ENCODE data around the gene PLEKHH1.

Gene PLEKHH1

DNA sequence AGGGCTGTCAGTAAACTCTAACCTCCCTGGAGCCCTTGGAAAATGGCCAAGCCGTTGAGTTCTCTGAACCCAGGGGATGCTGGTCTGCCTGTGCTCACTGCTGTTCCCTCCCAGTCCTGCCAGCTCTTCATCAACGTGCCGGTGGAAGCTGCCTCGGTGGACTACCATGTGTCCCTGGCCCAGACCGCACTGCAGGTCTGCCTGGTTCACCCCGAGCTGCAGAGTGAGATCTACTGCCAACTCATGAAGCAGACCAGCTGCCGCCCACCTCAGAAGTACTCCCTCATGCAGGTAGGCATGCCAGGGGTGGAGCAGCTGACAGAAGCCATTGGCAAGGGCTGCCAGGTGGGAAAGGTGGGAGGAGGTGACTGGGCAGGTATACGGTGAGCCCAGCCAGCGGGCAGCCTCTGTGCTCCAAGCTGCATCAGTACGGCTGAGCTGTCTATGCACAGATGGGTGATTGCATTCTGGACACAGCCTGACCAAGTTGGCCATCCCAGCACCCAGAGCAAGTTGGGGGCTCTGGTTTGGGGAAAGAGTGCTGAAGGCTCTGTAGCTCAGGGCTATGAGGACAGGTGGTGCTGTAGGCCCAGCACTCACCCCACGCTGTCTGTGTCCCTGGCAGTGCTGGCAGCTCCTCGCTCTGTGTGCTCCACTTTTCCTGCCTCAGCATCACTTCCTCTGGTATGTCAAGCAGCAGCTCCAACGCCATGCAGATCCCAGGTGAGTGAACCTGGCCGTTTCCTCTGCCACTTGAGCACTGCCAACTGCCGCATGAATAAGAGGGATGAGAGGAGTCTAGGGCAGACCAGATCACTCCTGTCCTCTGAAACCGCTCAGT, 45.0 kb downstream of the PLEKHH1 start:
- no peaks in the 10 kb centered on the region for H3K36me3 ChIP-seq
- H3K4me2 ChIP-seq: no peak overlapping the region
- H4K20me1 ChIP-seq: no peaks in the 10 kb centered on the region
- no peaks in the 10 kb centered on the region for H3K27me3 ChIP-seq
- H3K4me1 ChIP-seq: peaks cover 0 to 21% (median 0%) of the 10 kb centered on the region in 10 experiments; a peak in 6 of 20 replicates
- no peak overlapping the region for H3K9ac ChIP-seq
- H3K9me3 ChIP-seq (replicated peaks in 1 of 11): no peaks in the 10 kb centered on the region
- H3K4me3 ChIP-seq: no peak overlapping the region
- TF ChIP-seq Cebpa-rat (IDR thresholded peaks at IDR 0.05): no peak
- no peak overlapping the region for H3K27ac ChIP-seq

- H3K27ac ChIP-seq: no peak overlapping the region
- no peak overlapping the region for H3K4me2 ChIP-seq
- H4K20me1 ChIP-seq: no peaks in the 10 kb centered on the region
- TF ChIP-seq Cebpa-rat (IDR thresholded peaks at IDR 0.05): no peak
- no peaks in the 10 kb centered on the region for H3K36me3 ChIP-seq
- H3K4me3 ChIP-seq: no peak overlapping the region
- peaks cover 0 to 21% (median 0%) of the 10 kb centered on the region in 10 experiments; a peak in 6 of 20 replicates for H3K4me1 ChIP-seq
- no peaks in the 10 kb centered on the region for H3K9me3 ChIP-seq (replicated peaks in 1 of 11)
- H3K9ac ChIP-seq: no peak overlapping the region
- H3K27me3 ChIP-seq: no peaks in the 10 kb centered on the region
Measured at GRCh38 chr14:67579040-67579439, 46.0 kb downstream of the PLEKHH1 start.

GRCh38 chr14:67579636-67580035, 46.5 kb downstream of the PLEKHH1 start:
- TF ChIP-seq Cebpa-rat (IDR thresholded peaks at IDR 0.05): no peak
- peaks cover 0 to 21% (median 0%) of the 10 kb centered on the region in 10 experiments; a peak in 6 of 20 replicates for H3K4me1 ChIP-seq
- no peak overlapping the region for H3K4me2 ChIP-seq
- H3K36me3 ChIP-seq: no peaks in the 10 kb centered on the region
- H3K9ac ChIP-seq: no peak overlapping the region
- H4K20me1 ChIP-seq: no peaks in the 10 kb centered on the region
- H3K4me3 ChIP-seq: no peak overlapping the region
- no peak overlapping the region for H3K27ac ChIP-seq
- H3K9me3 ChIP-seq (replicated peaks in 1 of 11): no peaks in the 10 kb centered on the region
- H3K27me3 ChIP-seq: no peaks in the 10 kb centered on the region

- no peak for TF ChIP-seq Cebpa-rat (IDR thresholded peaks at IDR 0.05)
- no peaks in the 10 kb centered on the region for H3K27me3 ChIP-seq
- no peaks in the 10 kb centered on the region for H4K20me1 ChIP-seq
- no peak overlapping the region for H3K4me2 ChIP-seq
- no peak overlapping the region for H3K27ac ChIP-seq
- peaks cover 0 to 23% (median 0%) of the 10 kb centered on the region in 10 experiments; a peak in 6 of 20 replicates for H3K4me1 ChIP-seq
- H3K9me3 ChIP-seq (replicated peaks in 1 of 11): no peaks in the 10 kb centered on the region
- no peaks in the 10 kb centered on the region for H3K36me3 ChIP-seq
- H3K9ac ChIP-seq: no peak overlapping the region
- no peak overlapping the region for H3K4me3 ChIP-seq
Measured at GRCh38 chr14:67580336-67581171, 47.5 kb downstream of the PLEKHH1 start.

DNA sequence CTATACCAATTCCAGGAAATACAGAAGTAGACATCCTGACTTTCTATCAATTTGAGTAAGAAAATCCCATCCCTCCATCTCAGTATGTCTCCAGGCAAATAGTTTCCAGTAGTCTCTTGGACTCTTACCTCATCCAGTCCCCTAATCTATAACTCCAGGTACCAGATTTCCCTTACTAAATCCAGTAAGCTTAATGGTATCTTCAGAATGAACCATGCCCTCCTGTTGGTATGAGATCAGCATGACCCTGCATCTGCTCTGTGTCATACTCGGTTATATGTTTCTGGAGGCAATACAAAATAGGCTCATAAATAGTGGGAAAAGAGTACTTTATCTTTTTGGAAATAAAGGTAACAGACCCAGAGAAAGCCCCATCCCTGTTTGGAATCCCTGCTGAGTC, 48.6 kb downstream of the PLEKHH1 start:
- H3K9me3 ChIP-seq (replicated peaks in 1 of 11): no peaks in the 10 kb centered on the region
- H3K4me3 ChIP-seq: no peak overlapping the region
- no peaks in the 10 kb centered on the region for H3K27me3 ChIP-seq
- peaks cover 0 to 27% (median 0%) of the 10 kb centered on the region in 10 experiments; a peak in 6 of 20 replicates for H3K4me1 ChIP-seq
- no peaks in the 10 kb centered on the region for H4K20me1 ChIP-seq
- H3K9ac ChIP-seq: no peak overlapping the region
- H3K27ac ChIP-seq: no peak overlapping the region
- no peak for TF ChIP-seq Cebpa-rat (IDR thresholded peaks at IDR 0.05)
- no peaks in the 10 kb centered on the region for H3K36me3 ChIP-seq
- peak overlapping the region in 1 of 11 experiments; percentile 31; a peak in 1 of 22 replicates for H3K4me2 ChIP-seq

- no peaks in the 10 kb centered on the region for H3K9me3 ChIP-seq (replicated peaks in 1 of 11)
- H3K9ac ChIP-seq: no peak overlapping the region
- TF ChIP-seq Cebpa-rat (IDR thresholded peaks at IDR 0.05): no peak
- no peak overlapping the region for H3K27ac ChIP-seq
- H3K4me1 ChIP-seq: peaks cover 0 to 31% (median 0%) of the 10 kb centered on the region in 10 experiments; a peak in 6 of 20 replicates
- no peaks in the 10 kb centered on the region for H4K20me1 ChIP-seq
- no peak overlapping the region for H3K4me3 ChIP-seq
- H3K27me3 ChIP-seq: no peaks in the 10 kb centered on the region
- no peaks in the 10 kb centered on the region for H3K36me3 ChIP-seq
- H3K4me2 ChIP-seq: no peak overlapping the region
Measured at GRCh38 chr14:67582061-67582460, 49.0 kb downstream of the PLEKHH1 start.

DNA sequence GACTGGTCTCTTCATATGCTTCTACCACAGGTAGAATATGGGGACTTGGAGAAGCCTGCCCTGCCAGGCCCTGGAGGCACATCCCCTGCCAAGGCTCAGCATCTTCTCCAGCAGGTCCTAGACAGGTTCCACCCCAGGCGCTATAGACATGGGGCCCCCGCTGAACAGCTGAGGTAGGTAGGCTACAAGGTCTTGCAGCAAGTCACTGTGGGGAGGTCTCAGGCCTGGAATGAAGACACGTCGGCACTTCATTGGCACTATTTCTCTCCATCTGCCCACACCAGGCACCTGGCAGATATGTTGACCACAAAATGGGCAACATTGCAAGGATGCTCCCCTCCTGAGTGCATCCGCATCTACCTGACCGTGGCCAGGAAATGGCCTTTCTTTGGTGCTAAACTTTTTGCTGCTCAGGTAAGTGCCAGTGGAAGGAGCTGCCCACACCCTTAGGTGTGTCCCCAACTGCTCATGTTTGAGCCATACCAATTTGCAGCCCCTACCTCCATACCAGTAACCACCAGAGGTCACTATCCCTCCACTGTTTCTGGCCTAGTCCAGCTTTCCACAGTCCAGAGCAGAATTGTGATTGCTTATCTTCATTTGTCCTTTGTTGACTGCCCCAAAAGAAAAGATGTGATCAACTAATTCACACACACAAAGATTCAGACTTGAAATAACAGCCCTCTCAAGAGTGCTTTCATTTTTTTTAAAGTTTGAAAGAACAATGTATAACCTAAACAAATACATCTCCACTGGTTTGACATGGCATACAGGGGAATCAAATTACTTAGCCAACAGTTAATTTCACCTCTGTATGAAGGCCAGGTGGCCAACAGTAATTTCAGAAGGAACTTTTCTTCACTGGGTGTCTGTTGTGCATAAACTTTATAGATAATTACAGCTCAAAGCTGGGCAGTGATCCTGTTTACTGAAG, 50.9 kb downstream of the PLEKHH1 start:
- TF ChIP-seq Cebpa-rat (IDR thresholded peaks at IDR 0.05): no peak
- Histone ChIP-seq H3K27ac (no peak overlapping the region), H3K4me2 (no peak overlapping the region), H3K9ac (no peak overlapping the region), H4K20me1 (no peaks in the 10 kb centered on the region), H3K27me3 (no peaks in the 10 kb centered on the region), H3K9me3 (replicated peaks in 1 of 11) (no peaks in the 10 kb centered on the region), H3K36me3 (no peaks in the 10 kb centered on the region; a peak in 1 of 22 replicates), H3K4me3 (no peak overlapping the region), H3K4me1 (peaks cover 0 to 39% (median 0%) of the 10 kb centered on the region in 10 experiments; a peak in 6 of 20 replicates)

- H3K4me1 ChIP-seq: peaks cover 0 to 39% (median 0%) of the 10 kb centered on the region in 10 experiments; a peak in 6 of 20 replicates
- H4K20me1 ChIP-seq: no peaks in the 10 kb centered on the region
- H3K4me3 ChIP-seq: no peak overlapping the region
- no peak overlapping the region for H3K9ac ChIP-seq
- H3K27ac ChIP-seq: no peak overlapping the region
- H3K9me3 ChIP-seq (replicated peaks in 1 of 11): no peaks in the 10 kb centered on the region
- H3K4me2 ChIP-seq: peak overlapping the region in 2 of 11 experiments; percentile 74 to 82; a peak in 2 of 22 replicates
- TF ChIP-seq Cebpa-rat (IDR thresholded peaks at IDR 0.05): no peak
- H3K36me3 ChIP-seq: peaks cover 0 to 3% (median 0%) of the 10 kb centered on the region in 11 experiments; a peak in 4 of 22 replicates
- no peaks in the 10 kb centered on the region for H3K27me3 ChIP-seq
Measured at GRCh38 chr14:67584978-67585377, 51.9 kb downstream of the PLEKHH1 start.
